ENCODE results near the gene CZIB.

DNA sequence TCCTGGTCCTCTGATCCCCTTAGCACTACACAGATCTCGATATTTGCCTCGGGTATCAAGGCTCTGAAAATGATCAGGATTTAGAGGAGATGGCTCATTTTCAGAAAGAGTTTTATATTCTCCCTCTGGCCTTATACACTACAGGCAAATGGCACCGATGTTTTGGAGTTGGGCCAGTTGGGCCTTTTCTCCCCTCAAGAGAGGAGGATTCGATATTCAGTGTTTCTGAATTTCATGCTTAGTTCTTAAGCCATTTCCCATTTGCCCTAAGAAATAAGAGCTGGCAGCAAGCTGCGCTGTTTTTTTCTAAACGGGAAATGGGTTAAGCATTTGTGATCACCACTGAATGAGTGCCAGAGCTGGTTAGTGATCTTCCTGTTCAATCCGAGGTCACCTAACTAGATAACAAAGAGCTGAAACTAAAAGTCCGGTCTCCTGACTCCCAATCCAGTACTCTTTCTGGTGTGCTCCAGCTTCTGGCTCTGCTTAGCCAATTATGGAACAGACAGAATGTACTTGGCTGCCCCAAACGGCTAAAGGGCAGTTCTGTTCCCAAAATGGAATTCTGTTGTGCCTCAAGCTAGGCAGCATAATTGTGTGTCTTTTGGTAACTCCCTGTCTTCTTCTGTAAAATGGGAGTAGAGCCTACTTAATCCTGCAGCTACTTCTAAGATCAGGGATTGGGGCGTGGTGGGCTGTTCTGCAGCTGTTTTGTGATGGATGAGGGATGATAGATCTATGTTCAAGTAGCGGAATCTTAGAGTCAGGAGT lies 25.0 kb downstream of the CZIB start:
- TF ChIP-seq, protein P1, sequence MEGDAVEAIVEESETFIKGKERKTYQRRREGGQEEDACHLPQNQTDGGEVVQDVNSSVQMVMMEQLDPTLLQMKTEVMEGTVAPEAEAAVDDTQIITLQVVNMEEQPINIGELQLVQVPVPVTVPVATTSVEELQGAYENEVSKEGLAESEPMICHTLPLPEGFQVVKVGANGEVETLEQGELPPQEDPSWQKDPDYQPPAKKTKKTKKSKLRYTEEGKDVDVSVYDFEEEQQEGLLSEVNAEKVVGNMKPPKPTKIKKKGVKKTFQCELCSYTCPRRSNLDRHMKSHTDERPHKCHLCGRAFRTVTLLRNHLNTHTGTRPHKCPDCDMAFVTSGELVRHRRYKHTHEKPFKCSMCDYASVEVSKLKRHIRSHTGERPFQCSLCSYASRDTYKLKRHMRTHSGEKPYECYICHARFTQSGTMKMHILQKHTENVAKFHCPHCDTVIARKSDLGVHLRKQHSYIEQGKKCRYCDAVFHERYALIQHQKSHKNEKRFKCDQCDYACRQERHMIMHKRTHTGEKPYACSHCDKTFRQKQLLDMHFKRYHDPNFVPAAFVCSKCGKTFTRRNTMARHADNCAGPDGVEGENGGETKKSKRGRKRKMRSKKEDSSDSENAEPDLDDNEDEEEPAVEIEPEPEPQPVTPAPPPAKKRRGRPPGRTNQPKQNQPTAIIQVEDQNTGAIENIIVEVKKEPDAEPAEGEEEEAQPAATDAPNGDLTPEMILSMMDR (IDR thresholded peaks at IDR 0.05): no peak
- TF ChIP-seq EZH2phosphoT487 (IDR thresholded peaks at IDR 0.05): no peak
- no peak for TF ChIP-seq EZH2 (IDR thresholded peaks at IDR 0.05)

Measured in neural progenitor cell (in vitro differentiated cells).